Neural cell (in vitro differentiated cells): ENCODE measurements around the gene TRIM44.

ENCODE experiments used
- EP300 ChIP-seq: fragments of 450-650 bp; conservative IDR thresholded peaks from 2 replicates; pipeline ENCODE4 v1.6.1; 2014; ENCODE audit warnings: antibody characterized with exemption, mild to moderate bottlenecking, moderate library complexity; ENCODE audit not compliant: poor library complexity, severe bottlenecking
- EZH2 ChIP-seq: fragments of 200-600, 300-800 bp; shearing (Covaris generic), sonication (generic); IDR thresholded peaks from 2 replicates; pipeline ENCODE4 v1.6.1; 2014; ENCODE audit warnings: antibody characterized with exemption, low read length, borderline replicate concordance, mild to moderate bottlenecking; ENCODE audit not compliant: insufficient read depth, poor library complexity, severe bottlenecking
- MXI1 ChIP-seq: fragments of 450-650 bp; conservative IDR thresholded peaks from 2 replicates; pipeline ENCODE4 v1.6.1; 2014; ENCODE audit warnings: antibody characterized with exemption, mild to moderate bottlenecking; ENCODE audit not compliant: poor library complexity, severe bottlenecking
- POLR2AphosphoS5 ChIP-seq: IDR thresholded peaks from 2 replicates; pipeline ENCODE4 v1.6.1; 2012
- RAD21 ChIP-seq: fragments of 450-650 bp; conservative IDR thresholded peaks from 2 replicates; pipeline ENCODE4 v1.6.1; 2014; ENCODE audit warnings: antibody characterized with exemption, mild to moderate bottlenecking, moderate library complexity
- SMC3 ChIP-seq: fragments of 450-650 bp; conservative IDR thresholded peaks from 2 replicates; pipeline ENCODE4 v1.6.1; 2014; ENCODE audit warnings: antibody characterized with exemption, mild to moderate bottlenecking, moderate library complexity; ENCODE audit not compliant: poor library complexity
- TAF1 ChIP-seq: IDR thresholded peaks from 2 replicates; pipeline ENCODE4 v1.6.1; 2012; ENCODE audit warnings: low read depth
- TF ChIP-seq, protein P1 (sequence below): fragments of 450-650 bp; IDR thresholded peaks from 2 replicates; pipeline ENCODE4 v1.5.1; 2014; ENCODE audit warnings: antibody characterized with exemption, mild to moderate bottlenecking, moderate library complexity; ENCODE audit not compliant: poor library complexity, severe bottlenecking
- TF ChIP-seq, protein P2 (sequence below): IDR thresholded peaks from 2 replicates; pipeline ENCODE4 v1.6.1; 2012; ENCODE audit warnings: borderline replicate concordance

DNA sequence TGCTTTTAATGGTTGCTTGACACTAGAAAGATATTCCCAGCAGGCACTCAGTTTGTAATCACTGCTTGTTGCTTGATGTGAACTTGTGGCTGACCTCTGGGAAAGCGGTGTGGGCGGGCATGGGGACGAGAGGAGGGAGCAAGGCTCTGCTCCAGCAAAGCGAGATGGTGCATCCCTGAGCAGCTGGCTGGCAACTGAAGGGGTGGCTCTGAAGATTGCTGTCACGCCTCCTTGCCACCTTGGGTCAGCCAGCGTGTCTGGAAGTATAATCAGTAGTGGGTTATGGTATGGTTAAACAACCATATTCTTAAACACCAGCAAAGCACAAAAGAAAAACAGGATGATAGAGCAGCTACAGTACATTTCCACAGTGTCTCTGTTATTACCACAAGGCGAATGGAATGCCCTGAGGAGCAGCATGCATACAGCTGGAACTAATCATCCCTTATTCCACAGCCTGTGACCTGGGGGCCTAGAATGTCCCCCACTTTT lies 124.5 kb downstream of the TRIM44 start:
- TF ChIP-seq, protein P1, sequence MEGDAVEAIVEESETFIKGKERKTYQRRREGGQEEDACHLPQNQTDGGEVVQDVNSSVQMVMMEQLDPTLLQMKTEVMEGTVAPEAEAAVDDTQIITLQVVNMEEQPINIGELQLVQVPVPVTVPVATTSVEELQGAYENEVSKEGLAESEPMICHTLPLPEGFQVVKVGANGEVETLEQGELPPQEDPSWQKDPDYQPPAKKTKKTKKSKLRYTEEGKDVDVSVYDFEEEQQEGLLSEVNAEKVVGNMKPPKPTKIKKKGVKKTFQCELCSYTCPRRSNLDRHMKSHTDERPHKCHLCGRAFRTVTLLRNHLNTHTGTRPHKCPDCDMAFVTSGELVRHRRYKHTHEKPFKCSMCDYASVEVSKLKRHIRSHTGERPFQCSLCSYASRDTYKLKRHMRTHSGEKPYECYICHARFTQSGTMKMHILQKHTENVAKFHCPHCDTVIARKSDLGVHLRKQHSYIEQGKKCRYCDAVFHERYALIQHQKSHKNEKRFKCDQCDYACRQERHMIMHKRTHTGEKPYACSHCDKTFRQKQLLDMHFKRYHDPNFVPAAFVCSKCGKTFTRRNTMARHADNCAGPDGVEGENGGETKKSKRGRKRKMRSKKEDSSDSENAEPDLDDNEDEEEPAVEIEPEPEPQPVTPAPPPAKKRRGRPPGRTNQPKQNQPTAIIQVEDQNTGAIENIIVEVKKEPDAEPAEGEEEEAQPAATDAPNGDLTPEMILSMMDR, result no peak
- peak; percentile 15 for TF ChIP-seq SMC3
- TF ChIP-seq EP300, result peak; percentile 52
- peak; percentile 72 for TF ChIP-seq POLR2AphosphoS5
- no peak for TF ChIP-seq RAD21
- no peak for TF ChIP-seq EZH2
- no peak for TF ChIP-seq TAF1
- TF ChIP-seq, protein P2, sequence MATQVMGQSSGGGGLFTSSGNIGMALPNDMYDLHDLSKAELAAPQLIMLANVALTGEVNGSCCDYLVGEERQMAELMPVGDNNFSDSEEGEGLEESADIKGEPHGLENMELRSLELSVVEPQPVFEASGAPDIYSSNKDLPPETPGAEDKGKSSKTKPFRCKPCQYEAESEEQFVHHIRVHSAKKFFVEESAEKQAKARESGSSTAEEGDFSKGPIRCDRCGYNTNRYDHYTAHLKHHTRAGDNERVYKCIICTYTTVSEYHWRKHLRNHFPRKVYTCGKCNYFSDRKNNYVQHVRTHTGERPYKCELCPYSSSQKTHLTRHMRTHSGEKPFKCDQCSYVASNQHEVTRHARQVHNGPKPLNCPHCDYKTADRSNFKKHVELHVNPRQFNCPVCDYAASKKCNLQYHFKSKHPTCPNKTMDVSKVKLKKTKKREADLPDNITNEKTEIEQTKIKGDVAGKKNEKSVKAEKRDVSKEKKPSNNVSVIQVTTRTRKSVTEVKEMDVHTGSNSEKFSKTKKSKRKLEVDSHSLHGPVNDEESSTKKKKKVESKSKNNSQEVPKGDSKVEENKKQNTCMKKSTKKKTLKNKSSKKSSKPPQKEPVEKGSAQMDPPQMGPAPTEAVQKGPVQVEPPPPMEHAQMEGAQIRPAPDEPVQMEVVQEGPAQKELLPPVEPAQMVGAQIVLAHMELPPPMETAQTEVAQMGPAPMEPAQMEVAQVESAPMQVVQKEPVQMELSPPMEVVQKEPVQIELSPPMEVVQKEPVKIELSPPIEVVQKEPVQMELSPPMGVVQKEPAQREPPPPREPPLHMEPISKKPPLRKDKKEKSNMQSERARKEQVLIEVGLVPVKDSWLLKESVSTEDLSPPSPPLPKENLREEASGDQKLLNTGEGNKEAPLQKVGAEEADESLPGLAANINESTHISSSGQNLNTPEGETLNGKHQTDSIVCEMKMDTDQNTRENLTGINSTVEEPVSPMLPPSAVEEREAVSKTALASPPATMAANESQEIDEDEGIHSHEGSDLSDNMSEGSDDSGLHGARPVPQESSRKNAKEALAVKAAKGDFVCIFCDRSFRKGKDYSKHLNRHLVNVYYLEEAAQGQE, result peak; percentile 69
- peak; percentile 21 for TF ChIP-seq MXI1
